ENCODE measurements around the gene HK2. TPM values are rescaled to one million over a fixed set of nuclear protein-coding genes. Genes with fewer than 3 reads are reported as not detected.

Gene HK2
- total RNA-seq, 1 donor from 2014 or later: 45.8 TPM

DNA sequence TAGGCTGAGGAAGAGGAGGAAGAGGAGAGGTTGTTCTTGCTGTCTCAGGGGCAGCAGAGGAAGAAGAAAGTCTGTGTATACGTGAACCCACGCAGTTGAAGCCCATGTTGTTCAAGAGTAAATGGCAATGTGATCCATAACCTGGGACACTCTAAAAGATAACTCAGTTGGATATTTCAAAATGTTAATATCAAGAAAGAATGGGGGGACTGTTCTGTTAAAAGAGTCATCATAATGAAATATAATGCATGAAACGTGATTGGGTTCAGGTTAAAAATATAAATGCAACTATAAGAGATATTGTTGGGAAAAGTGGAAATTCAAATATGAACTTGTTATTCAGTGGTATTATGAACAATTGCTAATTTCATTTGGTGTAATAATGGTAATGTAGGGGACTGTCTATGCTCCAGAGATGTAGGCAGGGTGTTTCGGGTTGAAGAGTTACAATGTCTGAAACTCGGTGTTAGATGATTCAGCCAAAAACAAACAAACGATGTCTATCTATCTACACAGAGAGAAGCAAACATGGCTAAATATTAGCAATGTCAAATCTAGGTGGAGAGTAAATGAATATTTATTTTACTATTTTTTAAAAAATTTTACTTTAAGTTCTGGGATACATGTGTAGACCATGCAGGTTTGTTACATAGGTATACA is 103.4 kb downstream of the HK2 start:
- no peak for DNase-seq

DNA sequence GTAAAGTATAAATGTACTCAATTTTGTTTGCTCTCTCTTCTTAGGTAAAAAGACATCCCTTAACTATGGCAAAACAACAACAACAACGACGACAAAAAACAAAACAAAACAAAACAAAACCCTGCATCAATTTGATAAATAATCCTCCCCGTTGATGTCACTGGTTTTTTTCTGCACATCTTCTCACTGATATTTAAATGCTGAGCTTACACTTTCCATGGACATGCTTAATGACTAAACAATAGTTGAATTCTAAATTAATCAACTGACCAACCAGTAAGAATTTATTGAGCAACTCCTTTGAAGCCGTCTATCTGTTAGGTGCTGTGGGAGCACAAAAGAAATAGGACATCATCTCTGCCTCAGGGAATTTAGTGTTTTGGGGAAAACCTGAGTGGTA is 104.3 kb downstream of the HK2 start:
- DNase-seq: no peak

DNA sequence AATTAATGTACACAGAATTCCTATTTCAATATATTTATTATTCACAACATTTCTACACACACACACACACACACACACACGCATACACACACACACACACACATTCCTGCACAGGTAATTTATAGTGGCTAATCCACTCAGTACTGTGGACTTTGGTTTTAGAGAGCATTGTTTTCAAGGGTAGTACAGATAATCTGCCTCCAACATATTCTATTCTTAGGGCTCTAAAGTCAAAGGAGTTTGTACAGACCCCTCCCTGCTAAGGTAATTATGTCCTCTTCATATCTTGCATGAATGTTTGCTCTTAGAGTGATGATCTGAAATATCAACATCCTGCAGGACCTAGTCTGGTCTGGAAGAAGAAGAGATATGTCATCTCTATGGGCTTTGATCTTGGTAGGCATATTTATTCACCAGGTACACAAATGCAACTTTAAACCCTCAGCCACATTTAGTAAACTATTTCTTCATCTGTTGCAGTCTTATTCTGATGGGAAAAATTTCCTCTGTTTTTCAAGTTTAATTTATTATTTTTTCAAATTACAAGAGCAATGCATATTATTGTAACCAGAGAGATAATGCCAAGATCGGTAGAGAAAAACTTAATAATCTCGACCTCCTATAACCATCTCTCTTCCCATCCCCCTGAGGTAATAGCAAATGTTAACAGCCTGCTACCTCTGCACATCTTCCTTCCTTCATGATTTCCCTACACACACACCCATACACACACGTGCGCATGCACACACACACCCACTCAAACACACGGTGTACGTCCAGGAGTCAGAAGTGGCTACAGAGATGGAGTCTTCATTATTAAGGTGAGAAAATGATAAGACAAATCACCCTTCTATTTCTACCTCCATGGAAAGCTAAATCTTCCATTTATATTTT is 106.2 kb downstream of the HK2 start:
- no peak for DNase-seq

DNA sequence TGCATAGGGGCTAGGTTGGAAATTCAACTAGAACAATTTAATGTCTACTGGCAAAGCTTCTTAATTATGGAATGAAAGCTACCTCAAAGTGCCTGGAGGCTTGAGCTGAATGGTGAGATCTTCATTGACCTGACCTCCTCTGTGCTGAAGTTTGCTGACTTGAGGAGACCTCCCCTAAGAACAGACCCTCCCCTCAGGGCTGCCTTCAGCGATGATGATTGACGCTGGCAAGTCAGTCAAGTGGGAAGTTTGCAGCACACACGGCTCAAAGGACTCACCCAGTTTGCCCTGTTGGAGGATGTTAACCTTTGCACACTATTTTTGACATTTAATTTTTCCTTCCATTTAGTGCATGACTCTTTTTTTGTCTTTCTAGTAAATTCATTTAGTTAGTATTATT is 107.4 kb downstream of the HK2 start:
- no peak for DNase-seq

DNA sequence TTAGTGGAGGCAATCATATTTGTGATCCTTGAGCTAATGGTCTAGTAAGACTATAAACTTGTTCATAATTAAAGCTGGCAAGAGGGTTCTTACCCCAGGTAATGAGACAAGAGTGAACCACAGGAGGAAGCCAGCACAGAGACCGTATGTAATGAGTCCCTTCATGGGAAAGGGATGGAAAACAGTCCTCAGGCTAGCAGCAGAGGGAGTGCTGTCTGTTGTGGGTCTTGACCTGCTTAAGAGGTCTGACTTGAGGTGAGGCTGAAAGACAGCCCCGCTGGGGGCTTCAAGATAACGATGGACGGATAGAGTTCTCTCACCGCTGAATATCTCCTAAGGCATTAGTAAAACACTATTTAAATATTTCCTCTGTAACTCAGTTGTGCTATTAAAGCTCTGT is 108.3 kb downstream of the HK2 start:
- DNase-seq: no peak

Other genes with a start within 250 kb of the HK2 start
- gene M1AP, start 185.8 kb upstream of the HK2 start, total RNA-seq: 0.99 TPM
- gene SEMA4F, start 179.9 kb upstream of the HK2 start, total RNA-seq: 3.2 TPM
- 14.1 TPM for gene POLE4, start 124.5 kb downstream of the HK2 start, total RNA-seq